Parathyroid adenoma (tissue), 2 donors: ENCODE data around the gene SUPT6H.

Experiments used
- H2AFZ ChIP-seq: fragments of 300-600 bp; sonication (generic); one replicate; pipeline ENCODE4 v1.7.0; 2017; ENCODE audit warnings: antibody characterized with exemption, mild to moderate bottlenecking
- H3K27ac ChIP-seq: fragments of 300-600 bp; sonication (generic); one replicate; pipeline ENCODE4 v1.7.0; 2017
- H3K27me3 ChIP-seq: fragments of 300-600 bp; sonication (generic); one replicate; pipeline ENCODE4 v1.7.0; 2017; ENCODE audit warnings: low read length; ENCODE audit not compliant: control insufficient read depth, insufficient read depth
- H3K36me3 ChIP-seq: fragments of 300-600 bp; sonication (generic); one replicate; pipeline ENCODE4 v1.7.0; 2017; ENCODE audit warnings: low read length; ENCODE audit not compliant: control insufficient read depth, insufficient read depth
- H3K4me1 ChIP-seq: fragments of 300-600 bp; sonication (generic); one replicate; pipeline ENCODE4 v1.7.0; 2017; ENCODE audit warnings: control low read depth
- H3K4me2 ChIP-seq: fragments of 300-600 bp; sonication (generic); one replicate; pipeline ENCODE4 v1.7.0; 2017; ENCODE audit warnings: low read length
- H3K4me3 ChIP-seq: fragments of 300-600 bp; sonication (generic); one replicate; pipeline ENCODE4 v1.7.0; 2017; ENCODE audit warnings: low read depth, low read length
- H3K79me2 ChIP-seq: fragments of 300-600 bp; sonication (generic); one replicate; pipeline ENCODE4 v1.7.0; 2017; ENCODE audit warnings: control low read depth
- H3K9ac ChIP-seq: fragments of 300-600 bp; sonication (generic); one replicate; pipeline ENCODE4 v1.7.0; 2017; ENCODE audit warnings: mild to moderate bottlenecking
- H3K9me3 ChIP-seq: fragments of 300-600 bp; sonication (generic); one replicate; pipeline ENCODE4 v1.7.0; 2017; ENCODE audit warnings: low read length; ENCODE audit not compliant: control insufficient read depth
- TF ChIP-seq, protein P1 (sequence below): fragments of 300-600 bp; sonication (generic); IDR thresholded peaks from one replicate; pipeline ENCODE4 v1.7.0; 2017; ENCODE audit warnings: antibody characterized with exemption, mild to moderate bottlenecking
- donor health status: primary hyperparathyroidism.

SUPT6H gene

DNA sequence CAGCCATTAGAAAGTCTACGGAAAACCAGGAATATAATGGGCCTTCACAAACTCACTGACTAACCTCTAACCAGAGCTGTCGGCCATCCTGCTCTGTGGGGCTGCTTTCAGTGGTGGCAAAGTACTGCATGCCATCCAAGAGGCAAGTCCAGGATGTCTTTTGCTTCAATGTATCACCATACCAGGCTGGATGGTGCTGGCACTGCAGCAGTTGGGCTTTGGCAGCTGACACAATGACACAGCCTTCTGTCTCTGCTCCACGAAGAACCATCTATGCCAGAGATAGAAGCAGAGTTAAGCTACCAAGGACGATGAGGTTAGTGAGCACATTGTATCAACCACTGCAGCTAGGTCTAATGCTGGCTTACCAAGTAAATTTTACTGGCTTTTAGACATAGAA lies 38.3 kb upstream of the SUPT6H start:
- Histone ChIP-seq H3K9ac (no peak overlapping the region), H3K27me3 (no peaks in the 10 kb centered on the region), H3K36me3 (no peaks in the 10 kb centered on the region), H3K79me2 (no peaks in the 10 kb centered on the region), H3K4me2 (no peak overlapping the region), H3K4me1 (no peaks in the 10 kb centered on the region), H3K9me3 (no peaks in the 10 kb centered on the region), H3K27ac (no peak overlapping the region), H3K4me3 (no peak overlapping the region), H2AFZ (no peak overlapping the region)
- TF ChIP-seq, protein P1, sequence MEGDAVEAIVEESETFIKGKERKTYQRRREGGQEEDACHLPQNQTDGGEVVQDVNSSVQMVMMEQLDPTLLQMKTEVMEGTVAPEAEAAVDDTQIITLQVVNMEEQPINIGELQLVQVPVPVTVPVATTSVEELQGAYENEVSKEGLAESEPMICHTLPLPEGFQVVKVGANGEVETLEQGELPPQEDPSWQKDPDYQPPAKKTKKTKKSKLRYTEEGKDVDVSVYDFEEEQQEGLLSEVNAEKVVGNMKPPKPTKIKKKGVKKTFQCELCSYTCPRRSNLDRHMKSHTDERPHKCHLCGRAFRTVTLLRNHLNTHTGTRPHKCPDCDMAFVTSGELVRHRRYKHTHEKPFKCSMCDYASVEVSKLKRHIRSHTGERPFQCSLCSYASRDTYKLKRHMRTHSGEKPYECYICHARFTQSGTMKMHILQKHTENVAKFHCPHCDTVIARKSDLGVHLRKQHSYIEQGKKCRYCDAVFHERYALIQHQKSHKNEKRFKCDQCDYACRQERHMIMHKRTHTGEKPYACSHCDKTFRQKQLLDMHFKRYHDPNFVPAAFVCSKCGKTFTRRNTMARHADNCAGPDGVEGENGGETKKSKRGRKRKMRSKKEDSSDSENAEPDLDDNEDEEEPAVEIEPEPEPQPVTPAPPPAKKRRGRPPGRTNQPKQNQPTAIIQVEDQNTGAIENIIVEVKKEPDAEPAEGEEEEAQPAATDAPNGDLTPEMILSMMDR, result no peak

DNA sequence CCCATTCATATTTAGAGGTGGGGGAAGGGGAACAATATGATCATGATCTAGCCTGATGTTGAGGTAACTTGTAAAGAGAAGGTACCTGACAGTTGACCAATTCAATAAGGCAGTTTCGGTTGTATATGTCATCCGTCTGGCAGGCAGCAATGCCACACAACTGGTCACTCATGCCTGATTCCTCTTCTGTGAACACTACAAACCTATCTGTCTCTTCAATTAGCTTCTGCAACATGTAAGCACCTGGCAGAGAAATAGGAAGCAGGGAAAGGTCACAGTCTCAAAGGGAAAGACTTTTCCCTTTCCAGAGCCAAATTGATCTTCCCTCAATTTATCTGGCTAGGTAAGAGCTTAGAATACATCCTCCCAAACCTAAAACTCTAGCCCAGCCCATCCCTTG lies 37.9 kb upstream of the SUPT6H start:
- Histone ChIP-seq H3K79me2 (no peaks in the 10 kb centered on the region), H2AFZ (no peak overlapping the region), H3K4me2 (no peak overlapping the region), H3K9ac (no peak overlapping the region), H3K4me1 (no peaks in the 10 kb centered on the region), H3K36me3 (no peaks in the 10 kb centered on the region), H3K27ac (no peak overlapping the region), H3K27me3 (no peaks in the 10 kb centered on the region), H3K4me3 (no peak overlapping the region), H3K9me3 (no peaks in the 10 kb centered on the region)
- TF ChIP-seq, protein P1, result no peak

DNA sequence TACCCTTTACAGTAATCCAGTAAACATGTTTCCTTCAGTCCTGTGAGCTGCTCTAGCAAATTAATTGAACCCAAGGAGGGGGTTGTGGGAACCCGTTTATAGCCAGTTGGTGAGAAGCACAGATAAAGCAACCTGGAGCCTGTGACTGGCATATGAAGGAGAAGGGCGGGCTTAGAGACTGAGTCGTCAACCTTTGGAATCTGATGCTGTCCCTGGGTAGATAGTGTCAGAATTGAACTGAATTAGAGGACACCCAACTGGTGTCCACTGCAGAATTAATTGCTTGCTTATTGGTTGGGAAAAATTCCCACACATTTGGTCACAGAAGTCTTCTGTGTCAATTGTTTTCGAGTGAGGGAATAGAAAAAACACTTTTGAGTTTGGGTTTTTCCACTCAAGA lies 35.2 kb upstream of the SUPT6H start:
- TF ChIP-seq, protein P1, result no peak
- no peaks in the 10 kb centered on the region for H3K9me3 ChIP-seq
- H3K4me2 ChIP-seq, result no peak overlapping the region
- H3K36me3 ChIP-seq, result no peaks in the 10 kb centered on the region
- H3K9ac ChIP-seq, result no peak overlapping the region
- H2AFZ ChIP-seq, result no peak overlapping the region
- H3K79me2 ChIP-seq, result no peaks in the 10 kb centered on the region
- H3K27ac ChIP-seq, result no peak overlapping the region
- H3K4me1 ChIP-seq, result no peaks in the 10 kb centered on the region
- H3K4me3 ChIP-seq, result no peak overlapping the region
- H3K27me3 ChIP-seq, result no peaks in the 10 kb centered on the region

DNA sequence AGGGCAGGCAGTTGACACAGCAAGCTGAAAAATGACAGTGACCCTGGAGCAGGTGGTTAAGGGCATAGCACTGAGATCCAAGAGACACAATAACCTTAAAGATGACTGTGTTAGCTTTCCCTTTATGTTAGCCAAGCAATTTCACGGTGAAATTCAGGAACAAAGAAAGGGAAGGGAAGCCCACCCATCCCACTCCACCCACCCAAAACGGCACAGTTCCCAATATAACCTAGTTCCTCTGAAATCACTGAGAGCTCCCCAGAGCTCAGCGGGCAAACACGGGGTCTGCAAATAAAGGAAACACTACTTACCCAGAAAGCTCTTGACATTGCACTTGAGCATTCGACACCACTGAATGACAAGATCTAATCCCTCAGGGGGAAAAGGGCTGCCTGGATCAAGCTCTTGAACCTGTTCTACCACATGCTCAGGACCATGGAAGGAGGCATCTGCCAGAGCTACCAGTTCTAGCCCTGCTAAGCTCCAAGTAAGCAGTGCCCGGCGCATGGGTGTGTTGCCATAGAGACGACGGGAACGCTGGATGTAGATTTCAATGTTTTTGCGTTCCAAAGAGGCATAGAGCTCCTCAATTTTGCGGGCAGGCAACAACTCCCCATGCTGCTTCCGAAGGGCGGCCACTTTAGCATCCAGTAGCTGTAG lies 27.7 kb upstream of the SUPT6H start:
- Histone ChIP-seq H3K27me3 (no peaks in the 10 kb centered on the region), H2AFZ (no peak overlapping the region), H3K4me3 (no peak overlapping the region), H3K36me3 (no peaks in the 10 kb centered on the region), H3K79me2 (peaks cover 11% of the 10 kb centered on the region), H3K9ac (no peak overlapping the region), H3K27ac (no peak overlapping the region), H3K4me1 (no peaks in the 10 kb centered on the region), H3K9me3 (no peaks in the 10 kb centered on the region), H3K4me2 (no peak overlapping the region)
- TF ChIP-seq, protein P1, result no peak

DNA sequence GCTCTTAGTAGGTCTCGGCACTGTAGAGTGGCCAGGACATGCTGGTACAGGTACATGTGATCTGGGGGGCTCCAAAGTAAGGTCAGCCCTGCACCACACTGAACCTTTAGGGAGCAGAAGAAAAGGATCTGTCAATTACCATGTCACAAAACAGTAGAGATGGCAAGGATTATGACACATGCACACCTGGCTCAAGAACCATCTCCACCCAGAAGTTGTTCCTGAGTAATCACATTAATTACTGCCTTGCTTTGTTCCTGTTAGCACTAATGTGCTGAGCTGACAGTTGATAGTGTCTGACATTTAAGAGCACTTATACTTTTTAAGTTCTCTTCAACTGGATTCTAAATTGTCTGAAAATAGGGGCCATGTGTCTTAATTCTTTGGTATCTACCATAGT lies 26.5 kb upstream of the SUPT6H start:
- H3K9me3 ChIP-seq, result no peaks in the 10 kb centered on the region
- H3K36me3 ChIP-seq, result no peaks in the 10 kb centered on the region
- peaks cover 11% of the 10 kb centered on the region for H3K79me2 ChIP-seq
- no peak overlapping the region for H3K27ac ChIP-seq
- H3K4me3 ChIP-seq, result no peak overlapping the region
- TF ChIP-seq, protein P1, result no peak
- H3K4me1 ChIP-seq, result no peaks in the 10 kb centered on the region
- no peak overlapping the region for H3K4me2 ChIP-seq
- H2AFZ ChIP-seq, result no peak overlapping the region
- H3K9ac ChIP-seq, result no peak overlapping the region
- no peaks in the 10 kb centered on the region for H3K27me3 ChIP-seq
